ENCODE results near the gene MRPS18A.
"Not testable (repeated sequence)": the region's sequence is repeated elsewhere in the genome, so short reads cannot be mapped to it uniquely, and the experiment has no call there.

Gene MRPS18A

GRCh38 chr6:43666196-43666920, 21.2 kb downstream of the MRPS18A start:
- peaks cover 12% of the 10 kb centered on the region for H3K36me3 Mint-ChIP-seq (ENCODE audit: low read depth)
- H3K9me3 Mint-ChIP-seq = peaks cover 5% of the 10 kb centered on the region
- peaks cover 58% of the 10 kb centered on the region for H3K4me1 Mint-ChIP-seq
- TF ChIP-seq CTCF (IDR thresholded peaks at IDR 0.05; ENCODE audit: unreplicated experiment in 3 of 3) = no peak
- no peaks in the 10 kb centered on the region for H3K27me3 Mint-ChIP-seq (ENCODE audit: low read depth)
- peak overlapping the region in 2 of 3 experiments; percentile 23 to 95 for H3K27ac Mint-ChIP-seq
- no peak overlapping the region for H3K4me3 Mint-ChIP-seq

- H3K36me3 Mint-ChIP-seq (ENCODE audit: low read depth) = peaks cover 13% of the 10 kb centered on the region
- no peak overlapping the region for H3K4me3 Mint-ChIP-seq
- H3K27ac Mint-ChIP-seq = no peak overlapping the region
- TF ChIP-seq CTCF (IDR thresholded peaks at IDR 0.05; ENCODE audit: unreplicated experiment in 3 of 3) = no peak
- H3K27me3 Mint-ChIP-seq (ENCODE audit: low read depth) = no peaks in the 10 kb centered on the region
- peaks cover 11% of the 10 kb centered on the region for H3K9me3 Mint-ChIP-seq
- peaks cover 48% of the 10 kb centered on the region for H3K4me1 Mint-ChIP-seq
Observed at GRCh38 chr6:43665376-43665775, 22.2 kb downstream of the MRPS18A start.

GRCh38 chr6:43662948-43663347, 24.6 kb downstream of the MRPS18A start:
- H3K4me1 Mint-ChIP-seq = peaks cover 24% of the 10 kb centered on the region
- not testable (repeated sequence) for H3K4me3 Mint-ChIP-seq; H3K27ac Mint-ChIP-seq; H3K27me3 Mint-ChIP-seq (ENCODE audit: low read depth)
- peaks cover 11% of the 10 kb centered on the region for H3K36me3 Mint-ChIP-seq (ENCODE audit: low read depth)
- H3K9me3 Mint-ChIP-seq = peaks cover 15% of the 10 kb centered on the region

- TF ChIP-seq CTCF (IDR thresholded peaks at IDR 0.05; ENCODE audit: unreplicated experiment in 3 of 3) = no peak
- no peak overlapping the region for H3K4me3 Mint-ChIP-seq
- no peak overlapping the region for H3K27ac Mint-ChIP-seq
- H3K36me3 Mint-ChIP-seq (ENCODE audit: low read depth) = peaks cover 20% of the 10 kb centered on the region
- H3K4me1 Mint-ChIP-seq = no peaks in the 10 kb centered on the region
- peaks cover 15% of the 10 kb centered on the region for H3K9me3 Mint-ChIP-seq
- no peaks in the 10 kb centered on the region for H3K27me3 Mint-ChIP-seq (ENCODE audit: low read depth)
Observed at GRCh38 chr6:43658161-43658560, 29.4 kb downstream of the MRPS18A start.

- Mint-ChIP-seq H3K36me3 (ENCODE audit: low read depth) (peaks cover 20% of the 10 kb centered on the region), H3K27me3 (ENCODE audit: low read depth) (no peaks in the 10 kb centered on the region), H3K27ac (no peak overlapping the region), H3K4me1 (no peaks in the 10 kb centered on the region), H3K4me3 (no peak overlapping the region), H3K9me3 (peaks cover 15% of the 10 kb centered on the region)
- no peak for TF ChIP-seq CTCF (IDR thresholded peaks at IDR 0.05; ENCODE audit: unreplicated experiment in 3 of 3)
Observed at GRCh38 chr6:43657221-43657802, 30.3 kb downstream of the MRPS18A start.

- not testable (repeated sequence) for H3K27ac Mint-ChIP-seq; H3K9me3 Mint-ChIP-seq; H3K4me1 Mint-ChIP-seq; H3K27me3 Mint-ChIP-seq (ENCODE audit: low read depth); H3K4me3 Mint-ChIP-seq; H3K36me3 Mint-ChIP-seq (ENCODE audit: low read depth)
Observed at GRCh38 chr6:43652822-43653221, 34.8 kb downstream of the MRPS18A start.

- TF ChIP-seq CTCF (IDR thresholded peaks at IDR 0.05; ENCODE audit: unreplicated experiment in 3 of 3) = no peak
- no peaks in the 10 kb centered on the region for H3K9me3 Mint-ChIP-seq
- no peak overlapping the region for H3K4me3 Mint-ChIP-seq
- peaks cover 5% of the 10 kb centered on the region for H3K4me1 Mint-ChIP-seq
- no peak overlapping the region for H3K27ac Mint-ChIP-seq
- H3K27me3 Mint-ChIP-seq (ENCODE audit: low read depth) = no peaks in the 10 kb centered on the region
- H3K36me3 Mint-ChIP-seq (ENCODE audit: low read depth) = no peaks in the 10 kb centered on the region
Observed at GRCh38 chr6:43648248-43648647, 39.3 kb downstream of the MRPS18A start.

All from nephron (organoid).